H9 (cell line): ENCODE measurements around the gene LINGO1. TPM values are rescaled to one million over a fixed set of nuclear protein-coding genes. Genes with fewer than 3 reads are reported as not detected.

ENCODE experiments used
- DNase-seq: peaks from one replicate; pipeline ENCODE4 v3.0.0-alpha.2; 2017
- H2AFZ ChIP-seq: one replicate; pipeline ENCODE4 v1.6.1; 2013; ENCODE audit warnings: mild to moderate bottlenecking, low read length, control low read depth, moderate library complexity
- H2AK5ac ChIP-seq: 2 replicates; pipeline ENCODE4 v1.6.1; 2013; ENCODE audit warnings: low read length, control low read depth, mixed read lengths; ENCODE audit not compliant: insufficient read length
- H2BK120ac ChIP-seq: one replicate; pipeline ENCODE4 v1.6.1; 2013; ENCODE audit warnings: low read depth, mild to moderate bottlenecking, low read length, control low read depth, inconsistent platforms; ENCODE audit not compliant: poor library complexity, severe bottlenecking
- H2BK12ac ChIP-seq: 2 replicates; pipeline ENCODE4 v1.6.1; 2013; ENCODE audit warnings: low read length, control low read depth, mixed read lengths, low read depth; ENCODE audit not compliant: insufficient read length
- H2BK15ac ChIP-seq: 2 replicates; pipeline ENCODE4 v1.6.1; 2013; ENCODE audit warnings: low read depth, low read length, control low read depth
- H2BK20ac ChIP-seq: one replicate; pipeline ENCODE4 v1.6.1; 2013; ENCODE audit warnings: low read depth, mild to moderate bottlenecking, low read length, control low read depth, inconsistent platforms; ENCODE audit not compliant: poor library complexity, severe bottlenecking
- H2BK5ac ChIP-seq: 2 replicates; pipeline ENCODE4 v1.6.1; 2013; ENCODE audit warnings: low read length, control low read depth, mixed read lengths; ENCODE audit not compliant: insufficient read length
- H3K14ac ChIP-seq: 2 replicates; pipeline ENCODE4 v1.6.1; 2013; ENCODE audit warnings: low read length, control low read depth; ENCODE audit not compliant: insufficient read depth
- H3K18ac ChIP-seq: 2 replicates; pipeline ENCODE4 v1.6.1; 2013; ENCODE audit warnings: low read depth, mild to moderate bottlenecking, mixed read lengths, low read length, control low read depth; ENCODE audit not compliant: insufficient read length
- H3K23ac ChIP-seq: 2 replicates; pipeline ENCODE4 v1.6.1; 2013; ENCODE audit warnings: low read length, control low read depth, mixed read lengths, low read depth; ENCODE audit not compliant: insufficient read length
- H3K23me2 ChIP-seq: 2 replicates; pipeline ENCODE4 v1.6.1; 2013; ENCODE audit warnings: low read depth, mild to moderate bottlenecking, mixed read lengths, low read length, control low read depth; ENCODE audit not compliant: insufficient read length, poor library complexity, severe bottlenecking
- H3K27ac ChIP-seq: 2 replicates; pipeline ENCODE4 v1.5.1; 2013; ENCODE audit warnings: low read length, control low read depth, mixed read lengths, low read depth; ENCODE audit not compliant: insufficient read length
- H3K27me3 ChIP-seq: 2 replicates; pipeline ENCODE4 v1.6.1; 2013; ENCODE audit warnings: low read length, control low read depth, inconsistent platforms; ENCODE audit not compliant: insufficient read depth
- H3K4ac ChIP-seq: 2 replicates; pipeline ENCODE4 v1.6.1; 2013; ENCODE audit warnings: low read depth, mild to moderate bottlenecking, control low read depth, inconsistent platforms, low read length, moderate library complexity
- H3K4me1 ChIP-seq: 2 replicates; pipeline ENCODE4 v1.6.1; 2013; ENCODE audit warnings: low read length, control low read depth, inconsistent platforms; ENCODE audit not compliant: insufficient read depth
- H3K4me2 ChIP-seq: 2 replicates; pipeline ENCODE4 v1.6.1; 2013; ENCODE audit warnings: low read length, control low read depth, mixed read lengths; ENCODE audit not compliant: insufficient read length, insufficient read depth
- H3K56ac ChIP-seq: 2 replicates; pipeline ENCODE4 v1.6.1; 2013; ENCODE audit warnings: low read depth, mild to moderate bottlenecking, mixed read lengths, low read length, control low read depth; ENCODE audit not compliant: insufficient read length
- H3K79me1 ChIP-seq: 2 replicates; pipeline ENCODE4 v1.6.1; 2013; ENCODE audit warnings: low read depth, mild to moderate bottlenecking, moderate library complexity, low read length, control low read depth, inconsistent platforms; ENCODE audit not compliant: insufficient read depth, poor library complexity, severe bottlenecking
- H3K79me2 ChIP-seq: 2 replicates; pipeline ENCODE4 v1.6.1; 2013; ENCODE audit warnings: low read length, control low read depth, inconsistent platforms; ENCODE audit not compliant: insufficient read depth
- H3K9ac ChIP-seq: 2 replicates; pipeline ENCODE4 v1.6.1; 2013; ENCODE audit warnings: low read length, control low read depth, mixed read lengths; ENCODE audit not compliant: insufficient read length; ENCODE audit errors: extremely low read depth
- H3K9me3 ChIP-seq: one replicate; pipeline ENCODE4 v1.6.1; 2013; ENCODE audit warnings: low read depth, low read length, inconsistent platforms; ENCODE audit not compliant: control insufficient read depth
- H3T11ph ChIP-seq: one replicate; pipeline ENCODE4 v1.6.1; 2013; ENCODE audit warnings: mild to moderate bottlenecking, low read length, control low read depth, inconsistent platforms
- H4K20me1 ChIP-seq: one replicate; pipeline ENCODE4 v1.6.1; 2013; ENCODE audit not compliant: control insufficient read depth, insufficient read length, insufficient read depth
- H4K5ac ChIP-seq: 2 replicates; pipeline ENCODE4 v1.6.1; 2013; ENCODE audit warnings: low read depth, mild to moderate bottlenecking, mixed read lengths, low read length, control low read depth; ENCODE audit not compliant: insufficient read length
- H4K8ac ChIP-seq: replicated peaks from 2 replicates; pipeline ENCODE4 v1.6.1; 2013; ENCODE audit warnings: low read length, control low read depth, mixed read lengths, low read depth; ENCODE audit not compliant: insufficient read length
- H4K91ac ChIP-seq: 2 replicates; pipeline ENCODE4 v1.6.1; 2013; ENCODE audit warnings: low read depth, mild to moderate bottlenecking, moderate library complexity, mixed read lengths, low read length, control low read depth; ENCODE audit not compliant: insufficient read length
- H3K27ac Mint-ChIP-seq, 3 experiments: 2 replicates in 2 of 3; 3 replicates in 1 of 3; pipeline ENCODE4 v1.8.0; 2020 to 2021; ENCODE audit warnings: mixed read lengths in 3 of 3, mild to moderate bottlenecking in 1 of 3, moderate library complexity in 1 of 3
- H3K27me3 Mint-ChIP-seq: 2 replicates; pipeline ENCODE4 v1.8.0; 2021; ENCODE audit warnings: low read depth, mild to moderate bottlenecking, moderate library complexity, mixed read lengths
- H3K36me3 Mint-ChIP-seq, 3 experiments: 2 replicates in 2 of 3; 3 replicates in 1 of 3; pipeline ENCODE4 v1.8.0; 2020 to 2021; ENCODE audit warnings: low read depth in 3 of 3, mixed read lengths in 3 of 3; ENCODE audit not compliant: insufficient read depth in 1 of 3
- H3K4me1 Mint-ChIP-seq, 2 experiments: 2 replicates each; pipeline ENCODE4 v1.8.0; 2020; ENCODE audit warnings: mixed read lengths in 2 of 2
- H3K4me3 Mint-ChIP-seq, 2 experiments: 2 replicates in 1 of 2; 3 replicates in 1 of 2; pipeline ENCODE4 v1.8.0; 2020 to 2021; ENCODE audit warnings: mild to moderate bottlenecking in 2 of 2, mixed read lengths in 2 of 2, moderate library complexity in 1 of 2
- H3K9me3 Mint-ChIP-seq, 2 experiments: 2 replicates in 1 of 2; 3 replicates in 1 of 2; pipeline ENCODE4 v1.8.0; 2020; ENCODE audit warnings: mild to moderate bottlenecking in 2 of 2, mixed read lengths in 2 of 2, moderate library complexity in 1 of 2
- CTCF ChIP-seq: fragments of 200-600 bp; sonication (generic); conservative IDR thresholded peaks from 3 replicates; pipeline ENCODE4 v1.8.0; 2021; ENCODE audit warnings: antibody characterized with exemption, mild to moderate bottlenecking
- WGBS: extraction: QIAGEN DNeasy Blood & Tissue Kit; methylation state at CpG from one replicate; pipeline ENCODE4 v1.1.7; 2013; ENCODE audit warnings: missing lambda C conversion rate, low lambda C conversion rate, mixed read lengths; ENCODE audit not compliant: insufficient read length; ENCODE audit errors: extremely low coverage; 5-methylcytosine and 5-hydroxymethylcytosine counted together
- total RNA-seq: library from RNA; stranded (reverse); gene quantifications from 2 replicates; pipeline ENCODE4 v1.2.1, GENCODE V29; 2021

Gene LINGO1
- total RNA-seq, 1 experiment from 2014 or later = 41.6 TPM

- no peak for DNase-seq
- no peak overlapping the region for H3K27ac ChIP-seq
- H2AFZ ChIP-seq = no peak overlapping the region
- no peak overlapping the region for H2BK15ac ChIP-seq
- H3K9me3 ChIP-seq = no peaks in the 10 kb centered on the region
- H3K79me1 ChIP-seq = no peaks in the 10 kb centered on the region
- H3K18ac ChIP-seq = no peak overlapping the region
- no peak overlapping the region for H3K14ac ChIP-seq
- H4K20me1 ChIP-seq = peaks cover 2% of the 10 kb centered on the region
- H3K79me2 ChIP-seq = no peaks in the 10 kb centered on the region
- Mint-ChIP-seq H3K9me3 (no peaks in the 10 kb centered on the region), H3K36me3 (no peaks in the 10 kb centered on the region), H3K4me1 (peaks cover 0 to 37% of the 10 kb centered on the region in 2 experiments; a peak in 2 of 4 replicates), H3K27ac (peak overlapping the region in 1 of 3 experiments; percentile 22; a peak in 1 of 7 replicates), H3K27me3 (peaks cover 6% of the 10 kb centered on the region), H3K4me3 (no peak overlapping the region)
- no peak overlapping the region for H3K23ac ChIP-seq
- no peak overlapping the region for H2AK5ac ChIP-seq
- H2BK12ac ChIP-seq = no peak overlapping the region
- WGBS = no CpG with 5 or more reads among the region's 12 CpGs
- no peak overlapping the region for H3T11ph ChIP-seq
- no peaks in the 10 kb centered on the region for H3K27me3 ChIP-seq
- no peak overlapping the region for H2BK5ac ChIP-seq
- no peak for TF ChIP-seq CTCF
- H3K56ac ChIP-seq = no peak overlapping the region
- no peaks in the 10 kb centered on the region for H3K23me2 ChIP-seq
- no peak overlapping the region for H2BK20ac ChIP-seq
- no peak overlapping the region for H3K9ac ChIP-seq
- H4K8ac ChIP-seq = no peak overlapping the region
- no peak overlapping the region for H3K4ac ChIP-seq
- H3K4me1 ChIP-seq = no peaks in the 10 kb centered on the region
- H3K4me2 ChIP-seq = no peak overlapping the region
- H4K91ac ChIP-seq = no peak overlapping the region
- H4K5ac ChIP-seq = no peak overlapping the region
- no peak overlapping the region for H2BK120ac ChIP-seq
These were observed 33.0 kb upstream of the LINGO1 start for GRCh38 chr15:77665530-77666295.
